ENCODE measurements around the gene RBM33. TPM values are rescaled to one million over a fixed set of nuclear protein-coding genes. Genes with fewer than 3 reads are reported as not detected.
A peak's percentile ranks its signal among the peaks of the same experiment; 100 is the strongest.
"Not testable (repeated sequence)": the region's sequence is repeated elsewhere in the genome, so short reads cannot be mapped to it uniquely, and the experiment has no call there.

RBM33 gene, protein sequence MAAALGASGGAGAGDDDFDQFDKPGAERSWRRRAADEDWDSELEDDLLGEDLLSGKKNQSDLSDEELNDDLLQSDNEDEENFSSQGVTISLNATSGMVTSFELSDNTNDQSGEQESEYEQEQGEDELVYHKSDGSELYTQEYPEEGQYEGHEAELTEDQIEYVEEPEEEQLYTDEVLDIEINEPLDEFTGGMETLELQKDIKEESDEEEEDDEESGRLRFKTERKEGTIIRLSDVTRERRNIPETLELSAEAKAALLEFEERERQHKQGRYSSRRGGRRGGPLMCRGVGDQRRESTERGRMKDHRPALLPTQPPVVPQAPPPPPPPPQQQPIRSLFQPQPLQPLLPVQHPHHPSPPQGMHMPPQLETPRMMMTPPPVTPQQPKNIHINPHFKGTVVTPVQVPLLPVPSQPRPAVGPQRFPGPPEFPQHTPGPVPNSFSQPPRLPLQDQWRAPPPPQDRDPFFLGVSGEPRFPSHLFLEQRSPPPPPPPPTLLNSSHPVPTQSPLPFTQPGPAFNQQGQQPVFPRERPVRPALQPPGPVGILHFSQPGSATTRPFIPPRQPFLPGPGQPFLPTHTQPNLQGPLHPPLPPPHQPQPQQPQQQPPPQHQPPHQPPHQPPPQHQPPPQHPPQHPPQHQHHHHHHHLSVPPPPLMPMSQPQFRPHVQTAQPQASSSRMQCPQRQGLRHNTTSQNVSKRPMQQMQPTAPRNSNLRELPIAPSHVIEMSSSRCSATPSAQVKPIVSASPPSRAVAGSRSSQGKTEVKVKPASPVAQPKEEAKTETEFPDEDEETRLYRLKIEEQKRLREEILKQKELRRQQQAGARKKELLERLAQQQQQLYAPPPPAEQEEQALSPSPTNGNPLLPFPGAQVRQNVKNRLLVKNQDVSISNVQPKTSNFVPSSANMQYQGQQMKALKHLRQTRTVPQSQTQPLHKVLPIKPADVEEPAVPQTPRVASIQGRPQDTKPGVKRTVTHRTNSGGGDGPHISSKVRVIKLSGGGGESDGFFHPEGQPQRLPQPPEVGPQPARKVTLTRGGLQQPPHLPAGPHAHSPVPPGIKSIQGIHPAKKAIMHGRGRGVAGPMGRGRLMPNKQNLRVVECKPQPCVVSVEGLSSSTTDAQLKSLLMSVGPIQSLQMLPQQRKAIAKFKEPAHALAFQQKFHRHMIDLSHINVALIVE
- polyA plus RNA-seq (ENCODE audit: insufficient read length in 4 of 4), result 10 to 100 TPM; 26.5 to 37.6 (median 31.6) TPM

GRCh38 chr7:155644178-155644970 lies at the start of gene RBM33:
RBM33 (plus strand) TSS chr7:155644661; CDS start chr7:155644877, 216 bp downstream.
- DNase-seq (ENCODE audit: low read depth in 4 of 4, low spot score in 3 of 4), result peak; percentile 72 to 75 (median 73)

GRCh38 chr7:155594961-155595366 lies 49.5 kb upstream of the RBM33 start:
- no peak for DNase-seq (ENCODE audit: low read depth in 4 of 4, low spot score in 3 of 4)

DNA sequence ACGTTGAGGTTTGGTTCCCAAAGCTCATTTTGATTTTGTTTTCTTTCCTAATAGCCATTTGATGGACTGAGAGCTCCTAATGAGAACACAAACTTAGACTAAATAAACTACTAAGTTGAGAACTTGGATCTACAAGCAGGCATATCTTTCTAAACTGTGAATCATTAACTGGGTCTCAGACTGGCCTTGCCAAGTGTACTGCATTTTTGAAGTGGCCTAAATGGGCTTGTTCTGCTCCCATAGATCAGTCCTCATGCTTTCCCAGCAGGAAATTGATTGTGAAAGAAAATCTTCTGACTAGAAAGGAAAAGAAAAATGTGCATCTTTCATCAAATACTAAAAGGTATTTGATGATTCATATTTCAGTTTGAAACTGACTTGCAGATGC lies 46.7 kb upstream of the RBM33 start:
- DNase-seq (ENCODE audit: low read depth in 4 of 4, low spot score in 3 of 4), result peak in 1 of 4 donors; percentile 8

- DNase-seq (ENCODE audit: low read depth in 4 of 4, low spot score in 3 of 4), result peak; percentile 50 to 72 (median 62)
Observed at GRCh38 chr7:155598810-155599210, 45.7 kb upstream of the RBM33 start.

DNA sequence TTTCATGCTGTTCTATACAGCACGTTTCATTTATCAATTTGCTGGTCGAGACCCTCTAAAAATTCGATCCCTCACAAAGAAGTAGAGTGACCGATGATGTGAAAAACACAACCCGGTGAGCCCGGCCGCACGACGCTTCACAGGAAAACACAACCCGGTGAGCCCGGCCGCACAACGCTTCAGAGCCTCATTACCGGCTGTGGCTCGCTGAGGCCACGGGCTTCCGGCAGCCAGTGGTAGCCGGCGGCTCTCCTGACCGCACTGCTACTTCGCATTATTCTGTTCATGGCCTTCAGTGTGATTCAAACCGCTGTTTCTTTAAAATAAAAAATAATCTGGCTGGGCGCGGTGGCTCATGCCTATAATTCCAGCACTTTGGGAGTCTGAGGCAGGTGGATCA lies 42.3 kb upstream of the RBM33 start:
- DNase-seq (ENCODE audit: low read depth in 4 of 4, low spot score in 3 of 4), result no peak

DNA sequence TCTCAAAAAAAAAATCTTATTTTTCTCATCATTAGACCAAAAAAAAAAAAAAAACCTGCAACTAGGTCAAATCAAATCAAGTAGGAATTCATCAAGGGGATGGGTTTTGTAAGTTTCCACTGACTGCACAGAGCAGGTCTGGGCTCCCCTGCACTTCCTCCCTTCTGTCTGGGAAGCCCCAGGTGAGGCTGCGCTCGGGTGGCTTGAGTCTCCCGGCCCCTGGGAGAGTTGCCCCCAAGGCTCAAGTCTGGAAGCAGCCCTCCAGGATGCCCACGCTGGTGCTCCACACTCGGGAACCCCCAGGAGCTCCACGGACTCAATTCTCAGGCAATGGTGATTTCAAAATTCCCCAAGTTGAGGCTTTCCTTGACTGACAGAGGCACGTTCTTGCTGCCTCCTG lies 41.7 kb upstream of the RBM33 start:
- no peak for DNase-seq (ENCODE audit: low read depth in 4 of 4, low spot score in 3 of 4)

GRCh38 chr7:155603205-155603857 lies 41.1 kb upstream of the RBM33 start:
- DNase-seq (ENCODE audit: low read depth in 4 of 4, low spot score in 3 of 4), result no peak

DNA sequence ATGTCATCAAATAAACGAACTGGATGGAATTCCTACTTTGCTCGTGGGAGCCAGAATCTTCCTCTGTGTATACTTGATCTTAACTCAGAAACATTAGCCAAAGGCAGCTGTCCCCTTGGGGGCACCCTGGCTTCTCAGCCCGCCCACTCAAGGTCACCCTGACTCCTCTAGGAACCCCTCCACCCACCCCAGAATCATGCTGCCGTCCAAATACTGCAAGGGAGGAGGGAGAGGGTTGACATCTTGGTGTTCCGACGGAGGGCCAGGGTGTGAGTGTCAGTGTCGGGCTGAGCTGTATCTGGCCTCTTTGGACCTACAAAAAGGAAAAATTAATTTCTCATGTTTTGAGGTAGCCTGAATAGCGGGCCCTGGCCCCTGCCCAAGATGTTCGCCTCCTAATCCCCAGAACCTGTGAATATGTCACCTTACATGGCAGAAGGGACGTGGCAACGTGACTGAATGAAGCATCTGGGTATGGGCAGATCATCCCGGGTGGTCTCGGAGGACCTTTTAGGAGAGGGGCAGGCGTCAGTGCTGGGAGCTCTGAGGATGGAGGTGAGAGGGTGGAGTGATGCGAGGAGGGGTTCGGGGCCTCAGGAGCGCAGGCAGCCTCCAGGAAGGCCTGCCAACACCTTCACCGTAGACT lies 40.5 kb upstream of the RBM33 start:
- DNase-seq (ENCODE audit: low read depth in 4 of 4, low spot score in 3 of 4), result no peak

DNA sequence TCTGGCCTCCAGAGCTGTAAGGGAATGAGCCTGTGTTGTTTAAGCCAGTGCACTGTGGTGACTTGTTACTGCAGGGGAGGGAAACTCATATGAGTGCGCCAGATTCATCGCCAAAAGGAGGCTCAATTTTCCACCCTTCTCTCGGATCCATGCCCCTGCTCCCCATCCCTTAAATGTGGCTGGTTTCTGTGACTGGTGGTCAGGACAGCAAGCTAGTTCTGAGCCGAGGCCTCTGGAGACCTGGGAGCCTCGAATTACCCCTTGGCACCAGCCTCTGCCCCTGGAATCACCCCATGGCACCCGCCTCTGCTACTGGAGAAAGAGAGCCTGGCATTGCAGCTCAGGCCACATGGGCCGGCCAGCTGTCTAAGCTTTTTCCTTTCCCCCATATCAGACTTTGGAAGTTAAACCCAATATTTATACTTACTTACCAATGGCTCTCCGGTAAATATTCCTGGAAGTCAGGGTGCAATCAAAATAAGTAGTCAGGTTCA lies 39.9 kb upstream of the RBM33 start:
- no peak for DNase-seq (ENCODE audit: low read depth in 4 of 4, low spot score in 3 of 4)

GRCh38 chr7:155609185-155609584 lies 35.3 kb upstream of the RBM33 start:
- no peak for DNase-seq (ENCODE audit: low read depth in 4 of 4, low spot score in 3 of 4)

DNA sequence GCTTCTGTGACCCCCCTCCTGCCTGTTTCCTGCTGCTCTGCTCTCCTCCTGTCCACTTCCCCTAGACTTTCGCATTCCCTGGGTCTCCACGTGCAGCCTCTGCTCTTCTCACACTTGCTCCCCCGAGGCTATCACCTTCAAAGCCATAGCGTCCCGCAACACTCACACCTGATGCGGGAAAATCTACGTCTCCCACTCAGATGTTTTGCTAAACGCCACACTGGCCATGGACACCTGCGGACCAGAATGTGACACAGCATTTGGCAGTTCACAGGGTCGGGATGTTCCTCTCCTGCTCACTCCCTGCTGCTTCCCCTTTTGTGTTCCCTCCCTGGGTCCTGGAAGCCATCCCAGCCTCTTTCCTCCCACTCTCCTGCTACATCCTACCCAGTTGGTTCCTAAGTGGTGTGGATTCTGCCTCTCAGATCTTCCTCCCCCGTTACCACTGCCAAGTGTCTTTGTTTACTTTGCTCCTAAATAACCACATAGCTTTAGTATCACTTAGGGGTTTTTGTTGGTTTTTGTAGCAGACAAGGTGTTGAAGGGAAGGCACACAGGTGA lies 33.7 kb upstream of the RBM33 start:
- no peak for DNase-seq (ENCODE audit: low read depth in 4 of 4, low spot score in 3 of 4)

GRCh38 chr7:155611808-155612447 lies 32.5 kb upstream of the RBM33 start:
- DNase-seq (ENCODE audit: low read depth in 4 of 4, low spot score in 3 of 4), result no peak

DNA sequence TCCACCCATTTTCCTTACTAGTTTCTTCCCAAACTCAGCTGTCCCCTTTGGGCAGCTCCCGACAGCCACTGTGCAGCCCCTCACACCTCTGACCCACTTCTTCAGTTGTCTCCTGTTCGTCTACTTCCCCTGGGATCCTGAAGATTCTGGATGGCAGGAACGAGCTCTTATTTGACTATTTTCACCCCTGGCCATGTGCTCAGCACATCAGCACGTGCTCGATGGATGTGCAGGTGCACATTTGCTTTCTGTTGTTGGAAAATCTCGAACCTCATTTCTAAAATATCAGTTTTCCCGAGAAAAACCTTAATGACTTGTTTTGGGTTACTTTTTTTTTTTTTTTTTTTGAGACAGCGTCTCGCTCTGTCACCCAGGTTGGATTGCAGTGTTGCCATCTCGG lies 31.8 kb upstream of the RBM33 start:
- DNase-seq (ENCODE audit: low read depth in 4 of 4, low spot score in 3 of 4), result no peak

DNA sequence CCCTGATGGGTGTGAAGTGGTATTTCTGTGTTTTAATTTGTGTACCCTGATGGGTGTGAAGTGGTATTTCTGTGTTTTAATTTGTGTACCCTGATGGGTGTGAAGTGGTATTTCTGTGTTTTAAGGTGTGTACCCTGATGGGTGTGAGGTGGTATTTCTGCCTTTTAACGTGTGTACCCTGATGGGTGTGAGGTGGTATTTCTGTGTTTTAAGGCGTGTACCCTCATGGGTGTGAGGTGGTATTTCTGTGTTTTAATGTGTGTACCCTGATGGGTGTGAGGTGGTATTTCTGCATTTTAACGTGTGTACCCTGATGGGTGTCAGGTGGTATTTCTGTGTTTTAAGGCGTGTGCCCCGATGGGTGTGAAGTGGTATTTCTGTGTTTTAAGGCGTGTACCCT lies 29.4 kb upstream of the RBM33 start:
- DNase-seq (ENCODE audit: low read depth in 4 of 4, low spot score in 3 of 4), result not testable (repeated sequence)

DNA sequence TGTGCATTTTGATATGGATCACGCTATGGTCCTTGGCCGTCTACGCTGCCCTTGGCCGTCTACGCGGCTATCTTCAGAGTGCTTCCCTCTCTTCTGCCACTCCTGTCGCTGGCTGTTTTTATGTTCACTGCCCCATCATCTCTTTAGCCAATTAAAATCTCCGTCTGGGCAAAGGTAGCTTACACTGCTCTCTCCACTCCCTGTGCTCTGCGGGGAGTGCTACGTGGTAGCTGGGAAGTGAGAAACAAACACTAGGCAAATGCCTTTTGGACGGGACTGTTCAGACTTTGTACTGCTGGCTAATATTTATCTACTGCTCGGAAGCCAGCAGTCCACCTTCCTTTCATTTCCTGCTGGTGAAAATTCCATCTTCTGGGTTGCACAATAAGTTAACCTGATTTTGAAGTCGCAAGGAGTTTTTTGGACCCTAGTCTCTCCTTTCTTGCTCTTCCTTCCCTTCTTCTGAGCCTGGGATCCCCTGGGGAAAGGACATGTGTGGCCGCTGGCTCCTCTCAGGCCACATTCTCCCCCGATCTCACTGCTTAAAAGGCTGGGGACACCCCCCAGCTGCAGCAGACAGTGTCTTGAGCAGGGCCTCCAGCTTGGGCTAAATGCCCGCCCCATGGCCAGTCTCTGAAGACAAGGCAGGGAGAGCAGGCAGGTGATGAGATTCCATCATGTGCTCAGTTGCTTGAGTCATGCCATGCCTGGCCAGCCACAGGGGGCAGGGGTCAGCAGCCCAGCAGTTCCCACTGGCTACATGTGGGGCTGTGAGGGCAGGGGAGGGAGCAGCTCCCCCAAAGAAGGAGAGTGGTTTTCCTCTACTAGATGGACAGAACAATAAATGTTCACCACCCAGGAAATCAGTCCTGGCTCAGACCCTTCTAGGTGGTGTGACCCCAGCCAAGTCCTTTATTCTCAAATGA lies 25.5 kb upstream of the RBM33 start:
- DNase-seq (ENCODE audit: low read depth in 4 of 4, low spot score in 3 of 4), result peak in 3 of 4 donors; percentile 18 to 33 (median 30)

GRCh38 chr7:155619634-155620271 lies 24.7 kb upstream of the RBM33 start:
- no peak for DNase-seq (ENCODE audit: low read depth in 4 of 4, low spot score in 3 of 4)

- DNase-seq (ENCODE audit: low read depth in 4 of 4, low spot score in 3 of 4), result no peak
Observed at GRCh38 chr7:155620497-155620896, 24.0 kb upstream of the RBM33 start.

All from right renal pelvis (tissue), 4 donors.